Gastrocnemius medialis (tissue), 4 donors: ENCODE measurements around the gene PTPRM.

ENCODE experiments used
- POLR2A ChIP-seq, 2 donors: fragments of 450-650 bp; IDR thresholded peaks; one replicate each; pipeline ENCODE4 v1.6.1; 2017; ENCODE audit warnings: antibody characterized with exemption in 2 of 2, mild to moderate bottlenecking in 2 of 2, moderate library complexity in 2 of 2
- TF ChIP-seq, protein P1 (sequence below), 5 experiments: fragments of 450-650 bp in 3 of 5; fragments of 200-600 bp in 2 of 5; sonication (generic) in 2 of 5; IDR thresholded peaks in 4 of 5; conservative IDR thresholded peaks in 1 of 5; 1 replicate in 4 of 5; 2 replicates in 1 of 5; pipeline ENCODE4 v1.5.1; 2016 to 2019; ENCODE audit warnings: antibody characterized with exemption in 5 of 5, mild to moderate bottlenecking in 3 of 5, moderate library complexity in 3 of 5

GRCh38 chr18:8114480-8114879 lies 547.4 kb downstream of the PTPRM start:
- TF ChIP-seq, protein P1, sequence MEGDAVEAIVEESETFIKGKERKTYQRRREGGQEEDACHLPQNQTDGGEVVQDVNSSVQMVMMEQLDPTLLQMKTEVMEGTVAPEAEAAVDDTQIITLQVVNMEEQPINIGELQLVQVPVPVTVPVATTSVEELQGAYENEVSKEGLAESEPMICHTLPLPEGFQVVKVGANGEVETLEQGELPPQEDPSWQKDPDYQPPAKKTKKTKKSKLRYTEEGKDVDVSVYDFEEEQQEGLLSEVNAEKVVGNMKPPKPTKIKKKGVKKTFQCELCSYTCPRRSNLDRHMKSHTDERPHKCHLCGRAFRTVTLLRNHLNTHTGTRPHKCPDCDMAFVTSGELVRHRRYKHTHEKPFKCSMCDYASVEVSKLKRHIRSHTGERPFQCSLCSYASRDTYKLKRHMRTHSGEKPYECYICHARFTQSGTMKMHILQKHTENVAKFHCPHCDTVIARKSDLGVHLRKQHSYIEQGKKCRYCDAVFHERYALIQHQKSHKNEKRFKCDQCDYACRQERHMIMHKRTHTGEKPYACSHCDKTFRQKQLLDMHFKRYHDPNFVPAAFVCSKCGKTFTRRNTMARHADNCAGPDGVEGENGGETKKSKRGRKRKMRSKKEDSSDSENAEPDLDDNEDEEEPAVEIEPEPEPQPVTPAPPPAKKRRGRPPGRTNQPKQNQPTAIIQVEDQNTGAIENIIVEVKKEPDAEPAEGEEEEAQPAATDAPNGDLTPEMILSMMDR (IDR thresholded peaks at IDR 0.05 in 4 of 5, conservative IDR thresholded peaks at IDR 0.05 in 1 of 5): no peak
- no peak for TF ChIP-seq POLR2A (IDR thresholded peaks at IDR 0.05)
